ENCODE data around the gene ARHGAP10.
"Not testable (repeated sequence)": the region's sequence is repeated elsewhere in the genome, so short reads cannot be mapped to it uniquely, and the experiment has no call there.

ARHGAP10 gene

GRCh38 chr4:148075438-148075837, 343.6 kb downstream of the ARHGAP10 start:
- no peak overlapping the region for H3K4me3 ChIP-seq (ENCODE audit: low read depth, low read length)
- no peak for TF ChIP-seq CTCF (IDR thresholded peaks at IDR 0.05; ENCODE audit: low read depth, low read length)

GRCh38 chr4:148076964-148077363, 345.1 kb downstream of the ARHGAP10 start:
- H3K4me3 ChIP-seq (ENCODE audit: low read depth, low read length): no peak overlapping the region
- TF ChIP-seq CTCF (IDR thresholded peaks at IDR 0.05; ENCODE audit: low read depth, low read length): no peak

- TF ChIP-seq CTCF (IDR thresholded peaks at IDR 0.05; ENCODE audit: low read depth, low read length): no peak
- no peak overlapping the region for H3K4me3 ChIP-seq (ENCODE audit: low read depth, low read length)
Observed at GRCh38 chr4:148077581-148077980, 345.7 kb downstream of the ARHGAP10 start.

- H3K4me3 ChIP-seq (ENCODE audit: low read depth, low read length): no peak overlapping the region
- no peak for TF ChIP-seq CTCF (IDR thresholded peaks at IDR 0.05; ENCODE audit: low read depth, low read length)
Observed at GRCh38 chr4:148078061-148078460, 346.2 kb downstream of the ARHGAP10 start.

GRCh38 chr4:148079961-148080360, 348.1 kb downstream of the ARHGAP10 start:
- no peak overlapping the region for H3K4me3 ChIP-seq (ENCODE audit: low read depth, low read length)

GRCh38 chr4:148081267-148081666, 349.4 kb downstream of the ARHGAP10 start:
- TF ChIP-seq CTCF (IDR thresholded peaks at IDR 0.05; ENCODE audit: low read depth, low read length): no peak
- no peak overlapping the region for H3K4me3 ChIP-seq (ENCODE audit: low read depth, low read length)

More at GRCh38 chr4:148079961-148080360, 348.1 kb downstream of the ARHGAP10 start:
- TF ChIP-seq CTCF (IDR thresholded peaks at IDR 0.05; ENCODE audit: low read depth, low read length): no peak

- no peak for TF ChIP-seq CTCF (IDR thresholded peaks at IDR 0.05; ENCODE audit: low read depth, low read length)
Observed at GRCh38 chr4:148081745-148082144, 349.9 kb downstream of the ARHGAP10 start.

GRCh38 chr4:148083073-148083472, 351.2 kb downstream of the ARHGAP10 start:
- H3K4me3 ChIP-seq (ENCODE audit: low read depth, low read length): not testable (repeated sequence)

More at GRCh38 chr4:148081745-148082144, 349.9 kb downstream of the ARHGAP10 start:
- H3K4me3 ChIP-seq (ENCODE audit: low read depth, low read length): no peak overlapping the region
